Gastroesophageal sphincter (tissue), 4 donors: ENCODE measurements around the gene ADCY2. TPM values are rescaled to one million over a fixed set of nuclear protein-coding genes. Genes with fewer than 3 reads are reported as not detected.

ENCODE experiments used
- ATAC-seq: fragments of 150-250 bp; one replicate; pipeline ENCODE4 v1.9.1; 2016; ENCODE audit warnings: mild to moderate bottlenecking, moderate library complexity
- H3K27ac ChIP-seq, 4 donors: fragments of 200-600 bp; sonication (generic) in 3 of 4; 1 replicate in 3 of 4; 2 replicates in 1 of 4; pipeline ENCODE4 v1.5.1; 2016 to 2019
- H3K27me3 ChIP-seq: fragments of 200-600 bp; sonication (generic); one replicate; pipeline ENCODE4 v1.5.1; 2019
- H3K36me3 ChIP-seq, 2 donors: fragments of 200-600 bp; sonication (generic); one replicate each; pipeline ENCODE4 v1.5.1; 2019; ENCODE audit warnings: control low read depth in 1 of 2
- H3K4me1 ChIP-seq, 3 donors: fragments of 200-600 bp; sonication (generic); 1 replicate in 2 of 3; 2 replicates in 1 of 3; pipeline ENCODE4 v1.5.1; 2016 to 2019; ENCODE audit warnings: control low read depth in 2 of 3
- H3K4me3 ChIP-seq, 2 donors: fragments of 200-600 bp; sonication (generic); one replicate each; pipeline ENCODE4 v1.5.1; 2019; ENCODE audit warnings: mild to moderate bottlenecking in 1 of 2, moderate library complexity in 1 of 2
- H3K9me3 ChIP-seq, 3 donors: fragments of 200-600 bp; sonication (generic); one replicate each; pipeline ENCODE4 v1.5.1; 2017 to 2019; ENCODE audit warnings: control low read depth in 2 of 3
- EP300 ChIP-seq: sonication (generic); formaldehyde crosslinking; IDR thresholded peaks from one replicate; pipeline ENCODE4 v1.6.1; 2017; ENCODE audit warnings: antibody characterized with exemption, mild to moderate bottlenecking
- POLR2A ChIP-seq, 2 donors: fragments of 450-650 bp; IDR thresholded peaks; one replicate each; pipeline ENCODE4 v1.6.1; 2017; ENCODE audit warnings: antibody characterized with exemption in 2 of 2, mild to moderate bottlenecking in 2 of 2, moderate library complexity in 1 of 2
- POLR2AphosphoS5 ChIP-seq: sonication (generic); formaldehyde crosslinking; IDR thresholded peaks from one replicate; pipeline ENCODE4 v1.6.1; 2017; ENCODE audit warnings: antibody characterized with exemption
- WGBS, 2 donors: methylation state at CpG; one replicate each; pipeline ENCODE4 v1.1.5; 2018; ENCODE audit warnings: low coverage in 1 of 2; 5-methylcytosine and 5-hydroxymethylcytosine counted together
- total RNA-seq, 4 donors: library from RNA; depleted of rRNA; stranded (reverse); fragments of >200 nt; gene quantifications; one replicate each; pipeline ENCODE4 v1.1.0, GENCODE V29; 2016
- TF ChIP-seq, protein P1 (sequence below), 4 experiments: fragments of 200-600 bp in 2 of 4; fragments of 450-650 bp in 2 of 4; sonication (generic) in 1 of 4; IDR thresholded peaks; one replicate each; pipeline ENCODE4 v1.5.1; 2017 to 2019; ENCODE audit warnings: antibody characterized with exemption in 4 of 4, mild to moderate bottlenecking in 2 of 4, moderate library complexity in 2 of 4

ADCY2 gene
- total RNA-seq, 4 donors from 2014 or later = 5.8 to 15.9 (median 8.9) TPM

DNA sequence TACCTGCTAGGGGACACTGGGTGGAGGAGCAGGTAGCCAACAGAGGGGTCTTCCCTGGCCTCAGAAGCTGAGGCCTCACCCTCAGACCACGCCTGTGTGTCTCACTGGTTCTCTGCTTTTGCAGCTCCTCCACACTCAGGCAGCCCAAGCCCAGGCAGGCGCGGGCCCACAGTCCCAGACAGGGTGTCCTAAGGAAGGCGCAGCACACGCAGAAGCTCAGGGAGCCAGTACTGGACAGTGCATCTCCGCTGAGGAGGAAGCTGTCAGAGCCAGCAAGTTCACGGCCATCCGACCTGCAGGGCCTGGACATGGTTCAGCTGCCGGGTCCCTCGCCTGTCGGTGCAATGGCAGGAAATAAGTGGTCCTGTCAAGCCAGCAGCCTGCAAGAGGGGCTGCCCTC is 429.7 kb downstream of the ADCY2 start:
- H3K36me3 ChIP-seq = peaks cover 0 to 15% of the 10 kb centered on the region in 2 donors
- no peaks in the 10 kb centered on the region for H3K9me3 ChIP-seq
- no peak overlapping the region for H3K4me3 ChIP-seq
- ATAC-seq = no peak
- no peak overlapping the region for H3K27ac ChIP-seq
- TF ChIP-seq POLR2A (IDR thresholded peaks at IDR 0.05) (no peak), POLR2AphosphoS5 (no peak), EP300 (no peak)
- TF ChIP-seq, protein P1, sequence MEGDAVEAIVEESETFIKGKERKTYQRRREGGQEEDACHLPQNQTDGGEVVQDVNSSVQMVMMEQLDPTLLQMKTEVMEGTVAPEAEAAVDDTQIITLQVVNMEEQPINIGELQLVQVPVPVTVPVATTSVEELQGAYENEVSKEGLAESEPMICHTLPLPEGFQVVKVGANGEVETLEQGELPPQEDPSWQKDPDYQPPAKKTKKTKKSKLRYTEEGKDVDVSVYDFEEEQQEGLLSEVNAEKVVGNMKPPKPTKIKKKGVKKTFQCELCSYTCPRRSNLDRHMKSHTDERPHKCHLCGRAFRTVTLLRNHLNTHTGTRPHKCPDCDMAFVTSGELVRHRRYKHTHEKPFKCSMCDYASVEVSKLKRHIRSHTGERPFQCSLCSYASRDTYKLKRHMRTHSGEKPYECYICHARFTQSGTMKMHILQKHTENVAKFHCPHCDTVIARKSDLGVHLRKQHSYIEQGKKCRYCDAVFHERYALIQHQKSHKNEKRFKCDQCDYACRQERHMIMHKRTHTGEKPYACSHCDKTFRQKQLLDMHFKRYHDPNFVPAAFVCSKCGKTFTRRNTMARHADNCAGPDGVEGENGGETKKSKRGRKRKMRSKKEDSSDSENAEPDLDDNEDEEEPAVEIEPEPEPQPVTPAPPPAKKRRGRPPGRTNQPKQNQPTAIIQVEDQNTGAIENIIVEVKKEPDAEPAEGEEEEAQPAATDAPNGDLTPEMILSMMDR (IDR thresholded peaks at IDR 0.05) = no peak
- H3K27me3 ChIP-seq = no peaks in the 10 kb centered on the region
- 33 to 70% methylated on average over 1 to 3 of the region's 11 CpGs for WGBS, 2 donors
- H3K4me1 ChIP-seq = no peaks in the 10 kb centered on the region

DNA sequence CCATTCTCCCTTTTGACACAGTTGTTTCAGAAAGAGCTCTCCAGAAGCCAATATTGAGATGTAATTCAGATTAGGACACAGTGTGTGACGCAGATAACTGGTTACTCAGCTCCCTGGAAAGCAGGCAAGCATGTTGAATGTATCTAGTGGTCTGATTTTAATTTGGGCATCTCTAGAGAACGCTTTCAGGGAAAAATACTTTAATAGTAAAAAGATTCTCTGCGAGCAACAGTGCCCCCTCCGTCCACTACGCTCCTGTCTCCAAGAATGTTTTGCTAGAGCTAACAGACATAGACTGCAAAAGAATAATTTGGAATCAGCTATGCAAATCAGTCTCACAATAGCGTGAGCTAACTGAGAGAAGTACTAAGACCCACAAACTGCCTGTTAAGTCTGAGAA is 431.7 kb downstream of the ADCY2 start:
- Histone ChIP-seq H3K4me1 (no peaks in the 10 kb centered on the region), H3K9me3 (no peaks in the 10 kb centered on the region), H3K4me3 (no peak overlapping the region), H3K27ac (no peak overlapping the region), H3K36me3 (peaks cover 0 to 11% of the 10 kb centered on the region in 2 donors), H3K27me3 (no peaks in the 10 kb centered on the region)
- 75 to 89% methylated on average over 5 to 6 of the region's 6 CpGs for WGBS, 2 donors
- no peak for TF ChIP-seq EP300
- TF ChIP-seq, protein P1 (IDR thresholded peaks at IDR 0.05) = no peak
- TF ChIP-seq POLR2AphosphoS5 = no peak
- ATAC-seq = no peak

DNA sequence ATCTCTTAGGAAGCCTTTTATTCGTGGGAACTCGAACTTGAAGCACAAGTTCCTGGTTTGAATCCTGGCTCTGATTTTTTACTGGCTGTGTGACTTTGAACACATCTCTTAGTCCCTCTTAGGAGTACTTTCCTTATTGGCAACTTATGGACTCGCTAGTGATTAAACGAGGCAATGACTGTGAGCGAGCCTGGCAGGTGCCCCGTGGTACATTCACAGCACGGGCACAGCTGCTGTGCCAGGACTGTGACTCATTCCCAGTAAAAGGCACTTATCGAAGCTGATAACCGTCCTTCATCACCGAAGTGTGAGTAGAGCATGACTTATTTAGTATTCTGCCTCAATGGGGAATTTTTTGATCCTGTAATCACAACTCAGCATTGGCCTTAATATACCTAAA is 432.3 kb downstream of the ADCY2 start:
- Histone ChIP-seq H3K4me1 (no peaks in the 10 kb centered on the region), H3K27me3 (no peaks in the 10 kb centered on the region), H3K36me3 (peaks cover 0 to 11% of the 10 kb centered on the region in 2 donors), H3K9me3 (no peaks in the 10 kb centered on the region), H3K4me3 (no peak overlapping the region), H3K27ac (no peak overlapping the region)
- TF ChIP-seq, protein P1 (IDR thresholded peaks at IDR 0.05) = no peak
- ATAC-seq = no peak
- WGBS, 2 donors = 91 to 95% methylated on average over 6 to 10 of the region's 10 CpGs

DNA sequence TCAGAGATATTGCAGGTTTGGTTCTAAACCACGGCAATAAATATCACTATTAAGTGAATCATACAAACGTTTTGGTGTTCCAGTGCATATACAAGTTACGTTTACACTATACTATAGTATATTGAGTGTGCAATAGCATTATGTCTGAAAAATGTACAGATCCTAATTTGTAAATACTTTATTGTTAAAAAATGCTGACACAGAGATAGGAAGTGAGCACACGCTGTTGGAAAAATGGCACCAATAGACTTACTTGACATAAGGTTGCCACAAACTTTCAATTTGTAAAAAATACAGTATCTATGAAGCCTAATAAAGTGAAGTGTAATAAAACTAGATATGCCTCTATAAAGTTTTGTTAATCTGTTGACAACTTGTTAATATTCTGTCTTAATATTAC is 439.0 kb downstream of the ADCY2 start:
- 85 to 87% methylated on average over 4 of the region's 4 CpGs for WGBS, 2 donors
- Histone ChIP-seq H3K36me3 (no peaks in the 10 kb centered on the region), H3K27ac (no peak overlapping the region), H3K4me3 (no peak overlapping the region), H3K27me3 (no peaks in the 10 kb centered on the region), H3K9me3 (no peaks in the 10 kb centered on the region), H3K4me1 (no peaks in the 10 kb centered on the region)
- no peak for ATAC-seq
- TF ChIP-seq, protein P1 (IDR thresholded peaks at IDR 0.05) = no peak
- TF ChIP-seq EP300 = no peak
- TF ChIP-seq POLR2A (IDR thresholded peaks at IDR 0.05) = no peak
- no peak for TF ChIP-seq POLR2AphosphoS5

DNA sequence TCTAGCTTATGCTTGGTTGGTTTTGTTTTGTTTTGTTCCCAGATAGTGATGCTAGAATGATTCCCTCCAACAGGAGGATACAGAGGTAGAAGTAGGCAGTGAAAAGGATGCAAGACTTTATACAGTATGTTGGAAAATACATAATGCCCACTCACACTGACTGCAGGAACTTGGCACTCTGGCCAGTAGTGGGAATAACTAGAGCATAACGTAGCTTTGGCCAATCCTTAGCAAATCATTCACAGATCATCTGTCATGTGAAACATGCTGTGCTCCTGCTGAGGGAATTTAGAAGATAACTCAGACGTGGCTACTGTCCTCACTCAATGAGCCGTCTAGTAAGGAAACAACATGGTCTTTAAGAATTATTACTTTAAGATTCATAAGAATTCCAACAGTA is 441.5 kb downstream of the ADCY2 start:
- no peak overlapping the region for H3K27ac ChIP-seq
- 11 to 24% methylated on average over 3 of the region's 3 CpGs for WGBS, 2 donors
- no peaks in the 10 kb centered on the region for H3K36me3 ChIP-seq
- no peak overlapping the region for H3K4me3 ChIP-seq
- TF ChIP-seq EP300 (no peak), POLR2AphosphoS5 (no peak), POLR2A (IDR thresholded peaks at IDR 0.05) (no peak)
- TF ChIP-seq, protein P1 (IDR thresholded peaks at IDR 0.05) = no peak
- H3K9me3 ChIP-seq = no peaks in the 10 kb centered on the region
- no peak for ATAC-seq
- no peaks in the 10 kb centered on the region for H3K4me1 ChIP-seq
- no peaks in the 10 kb centered on the region for H3K27me3 ChIP-seq
